GM18511 (cell line): ENCODE measurements around the gene PRAME.
"Not testable (repeated sequence)": the region's sequence is repeated elsewhere in the genome, so short reads cannot be mapped to it uniquely, and the experiment has no call there.

Experiments
- ATAC-seq: cut with Tn5 transposase; IDR thresholded peaks from one replicate; pipeline ENCODE4 v1.9.1; 2021; ENCODE audit warnings: mild to moderate bottlenecking, moderate library complexity; ENCODE audit not compliant: unreplicated experiment

Gene PRAME

GRCh38 chr22:22583030-22583429 is 24.0 kb upstream of the PRAME start:
- ATAC-seq, result no peak

GRCh38 chr22:22581524-22581923 is 22.5 kb upstream of the PRAME start:
- not testable (repeated sequence) for ATAC-seq

- ATAC-seq, result no peak
These were observed 21.0 kb upstream of the PRAME start for GRCh38 chr22:22579869-22580604.

- no peak for ATAC-seq
These were observed 19.8 kb upstream of the PRAME start for GRCh38 chr22:22578702-22579424.

- ATAC-seq, result no peak
These were observed 17.9 kb upstream of the PRAME start for GRCh38 chr22:22576989-22577427.

GRCh38 chr22:22576244-22576988 is 17.4 kb upstream of the PRAME start:
- no peak for ATAC-seq

- no peak for ATAC-seq
These were observed 15.3 kb upstream of the PRAME start for GRCh38 chr22:22574361-22574760.

GRCh38 chr22:22573047-22573889 is 14.2 kb upstream of the PRAME start:
- ATAC-seq, result no peak

- no peak for ATAC-seq
These were observed 12.8 kb upstream of the PRAME start for GRCh38 chr22:22571862-22572261.

- no peak for ATAC-seq
These were observed 12.4 kb upstream of the PRAME start for GRCh38 chr22:22571429-22571828.

- ATAC-seq, result no peak
These were observed 10.2 kb upstream of the PRAME start for GRCh38 chr22:22569218-22569617.

GRCh38 chr22:22565981-22566380 is 6.9 kb upstream of the PRAME start:
- no peak for ATAC-seq

GRCh38 chr22:22558071-22558971 is 744 bp downstream of the PRAME start:
- ATAC-seq, result no peak

GRCh38 chr22:22556995-22557925 is 1.8 kb downstream of the PRAME start:
- ATAC-seq, result no peak

- ATAC-seq, result no peak
These were observed 2.5 kb downstream of the PRAME start for GRCh38 chr22:22556578-22556977.

GRCh38 chr22:22555596-22555995 is 3.5 kb downstream of the PRAME start:
- ATAC-seq, result no peak

- ATAC-seq, result no peak
These were observed 4.3 kb downstream of the PRAME start for GRCh38 chr22:22554587-22555284.
